LNCAP (cell line): ENCODE measurements around the gene BCR.

Experiments used
- CTCF ChIP-seq: fragments of 450-650 bp; IDR thresholded peaks from 2 replicates; pipeline ENCODE4 v1.5.1; 2017; ENCODE audit warnings: mild to moderate bottlenecking

BCR gene

GRCh38 chr22:23218053-23218866, 38.0 kb downstream of the BCR start:
- TF ChIP-seq CTCF: no peak

- TF ChIP-seq CTCF: no peak
These were observed 38.5 kb downstream of the BCR start for GRCh38 chr22:23218867-23219251.

GRCh38 chr22:23219317-23219716, 39.0 kb downstream of the BCR start:
- no peak for TF ChIP-seq CTCF

- TF ChIP-seq CTCF: no peak
These were observed 39.6 kb downstream of the BCR start for GRCh38 chr22:23219822-23220484.

GRCh38 chr22:23220485-23221350, 40.4 kb downstream of the BCR start:
- no peak for TF ChIP-seq CTCF

- no peak for TF ChIP-seq CTCF
These were observed 41.1 kb downstream of the BCR start for GRCh38 chr22:23221351-23221804.

GRCh38 chr22:23222033-23222792, 41.9 kb downstream of the BCR start:
- no peak for TF ChIP-seq CTCF
